Neural cell (in vitro differentiated cells): Measurements from ENCODE around the gene MINK1.

Experiments used
- CTCF ChIP-seq: fragments of 450-650 bp; IDR thresholded peaks from 2 replicates; pipeline ENCODE4 v1.5.1; 2014; ENCODE audit warnings: antibody characterized with exemption, mild to moderate bottlenecking, moderate library complexity; ENCODE audit not compliant: poor library complexity, severe bottlenecking
- EP300 ChIP-seq: fragments of 450-650 bp; conservative IDR thresholded peaks from 2 replicates; pipeline ENCODE4 v1.6.1; 2014; ENCODE audit warnings: antibody characterized with exemption, mild to moderate bottlenecking, moderate library complexity; ENCODE audit not compliant: poor library complexity, severe bottlenecking
- EZH2 ChIP-seq: fragments of 200-600, 300-800 bp; shearing (Covaris generic), sonication (generic); IDR thresholded peaks from 2 replicates; pipeline ENCODE4 v1.6.1; 2014; ENCODE audit warnings: antibody characterized with exemption, low read length, borderline replicate concordance, mild to moderate bottlenecking; ENCODE audit not compliant: insufficient read depth, poor library complexity, severe bottlenecking
- MXI1 ChIP-seq: fragments of 450-650 bp; conservative IDR thresholded peaks from 2 replicates; pipeline ENCODE4 v1.6.1; 2014; ENCODE audit warnings: antibody characterized with exemption, mild to moderate bottlenecking; ENCODE audit not compliant: poor library complexity, severe bottlenecking
- POLR2AphosphoS5 ChIP-seq: IDR thresholded peaks from 2 replicates; pipeline ENCODE4 v1.6.1; 2012
- RAD21 ChIP-seq: fragments of 450-650 bp; conservative IDR thresholded peaks from 2 replicates; pipeline ENCODE4 v1.6.1; 2014; ENCODE audit warnings: antibody characterized with exemption, mild to moderate bottlenecking, moderate library complexity
- REST ChIP-seq: IDR thresholded peaks from 2 replicates; pipeline ENCODE4 v1.6.1; 2012; ENCODE audit warnings: borderline replicate concordance
- TAF1 ChIP-seq: IDR thresholded peaks from 2 replicates; pipeline ENCODE4 v1.6.1; 2012; ENCODE audit warnings: low read depth

GRCh38 chr17:4900231-4901107, 67.3 kb downstream of the MINK1 start:
- TF ChIP-seq CTCF (no peak), RAD21 (no peak), POLR2AphosphoS5 (no peak), REST (no peak), EP300 (no peak), EZH2 (no peak), MXI1 (no peak), TAF1 (no peak)
